Measurements from ENCODE around the gene RACGAP1.
A peak's percentile ranks its signal among the peaks of the same experiment; 100 is the strongest.

DNA sequence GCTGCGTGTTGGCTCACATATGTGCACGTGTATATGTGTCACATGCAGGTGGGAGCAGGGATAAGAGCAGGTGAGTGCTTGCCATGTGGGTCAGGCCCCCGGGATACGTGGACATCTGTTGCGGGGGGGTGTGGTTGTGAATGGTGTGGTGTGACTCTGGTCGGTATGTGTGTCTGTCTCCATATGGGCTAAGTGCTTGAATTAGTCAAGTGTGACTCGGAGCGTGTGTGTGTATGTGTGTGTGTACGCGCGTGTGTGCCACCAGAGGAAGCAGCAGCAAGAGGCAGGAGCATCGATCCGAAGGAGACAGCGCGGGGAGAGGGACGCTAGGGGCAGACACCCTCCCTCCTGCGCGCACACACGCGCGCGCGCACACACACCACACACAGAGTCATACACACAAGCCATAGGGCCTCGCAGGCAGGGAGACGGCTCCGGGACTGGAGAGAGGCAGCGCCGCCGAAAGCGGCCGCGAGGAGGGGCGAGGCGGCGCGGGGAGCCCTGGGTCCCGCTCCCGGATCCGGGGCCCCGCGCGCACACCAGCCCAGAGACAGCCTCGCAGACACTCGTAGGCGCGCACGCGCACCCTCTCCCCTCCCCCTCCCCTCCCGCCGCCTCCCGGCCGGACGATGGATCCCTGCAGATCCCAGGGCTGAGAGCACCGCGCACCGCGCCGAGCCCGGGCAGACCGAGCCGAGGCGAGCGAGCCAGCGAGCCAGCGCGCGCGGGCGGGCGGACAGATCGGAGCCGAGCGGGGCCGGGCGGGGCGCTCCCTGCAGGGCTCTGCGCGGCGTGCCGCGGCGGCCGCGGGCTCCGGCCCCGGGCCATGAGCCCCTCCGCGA, 31.9 kb upstream of the RACGAP1 start, which contains the start of gene ASIC1:
- TF ChIP-seq CTCF (IDR thresholded peaks at IDR 0.05) (peak in 2 of 6 experiments; percentile 5 to 28), POLR2A (IDR thresholded peaks at IDR 0.05) (no peak)
